A549 (cell line): ENCODE measurements around the gene PRKAR1B. TPM values are rescaled to one million over a fixed set of nuclear protein-coding genes. Genes with fewer than 3 reads are reported as not detected.

Experiments
- ATAC-seq, 2 experiments: fragments of 200-7000 bp in 1 of 2; fragments of >200 bp in 1 of 2; cut with Nextera tagmentation in 1 of 2; cut with Tn5 transposase in 1 of 2; 3 replicates each; pipeline versions ENCODE4 v1.8.0 to v1.9.1; 2018 to 2020; ENCODE audit warnings: mild to moderate bottlenecking in 1 of 2, moderate library complexity in 1 of 2
- CTCF ChIA-PET: fragments of 300-600 bp; sonication (Branson Sonifier 250); formaldehyde crosslinking; extraction: SDS; loops from one replicate; lab custom pipeline; 2021; ENCODE audit warnings: antibody characterized with exemption, inconsistent platforms; lab: Yijun Ruan, JAX
- POLR2A ChIA-PET: fragments of 350-600 bp; formaldehyde crosslinking; extraction: SDS; loops from one replicate; lab custom pipeline; 2021; ENCODE audit warnings: antibody characterized with exemption, inconsistent platforms; lab: Yijun Ruan, JAX
- DNase-seq, 2 experiments: peaks; one replicate each; pipeline versions ENCODE4 v3.0.0 to v3.0.0-alpha.2; 2011 to 2016; ENCODE audit warnings: low read depth in 1 of 2, low spot score in 1 of 2
- FAIRE-seq: peaks from 2 replicates; lab custom pipeline; 2011; peaks lifted over from hg19 to GRCh38; lab: Jason Lieb, UNC
- H3K27ac ChIP-seq, 2 experiments: fragments of >200 bp; sonication (Bioruptor Twin); formaldehyde crosslinking; 3 replicates each; pipeline ENCODE4 v1.5.1; 2016 to 2017
- H3K4me1 ChIP-seq: fragments of >200 bp; sonication (Bioruptor Twin); formaldehyde crosslinking; 3 replicates; pipeline ENCODE4 v1.6.1; 2016
- H3K4me2 ChIP-seq: fragments of >200 bp; sonication (Bioruptor Twin); formaldehyde crosslinking; 3 replicates; pipeline ENCODE4 v1.6.1; 2016
- H3K4me3 ChIP-seq: fragments of >200 bp; sonication (Bioruptor Twin); formaldehyde crosslinking; 3 replicates; pipeline ENCODE4 v1.5.1; 2016
- H3K9me3 ChIP-seq: fragments of >200 bp; sonication (Bioruptor Twin); formaldehyde crosslinking; 3 replicates; pipeline ENCODE4 v1.6.1; 2016
- BCL3 ChIP-seq: fragments of >200 bp; sonication (Bioruptor Twin); formaldehyde crosslinking; IDR thresholded peaks from 3 replicates; pipeline ENCODE4 v1.6.1; 2016
- CBX2 ChIP-seq: fragments of 200-600 bp; sonication (generic); IDR thresholded peaks from 2 replicates; pipeline ENCODE4 v1.6.1; 2016; ENCODE audit warnings: low read depth, mild to moderate bottlenecking, borderline replicate concordance
- CBX8 ChIP-seq: fragments of 200-600 bp; sonication (generic); IDR thresholded peaks from 2 replicates; pipeline ENCODE4 v1.6.1; 2016
- CHD2 ChIP-seq: fragments of 150-350 bp; IDR thresholded peaks from 2 replicates; pipeline ENCODE4 v1.6.1; 2014; ENCODE audit warnings: low read length; ENCODE audit not compliant: partially characterized antibody
- CHD4 ChIP-seq: fragments of 200-600 bp; sonication (generic); IDR thresholded peaks from 2 replicates; pipeline ENCODE4 v1.6.1; 2016; ENCODE audit warnings: antibody characterized with exemption, mild to moderate bottlenecking, borderline replicate concordance
- EHMT2 ChIP-seq: fragments of 200-600 bp; sonication (generic); IDR thresholded peaks from 2 replicates; pipeline ENCODE4 v1.6.1; 2016; ENCODE audit warnings: antibody characterized with exemption, low read depth, mild to moderate bottlenecking, moderate library complexity
- EP300 ChIP-seq, 2 experiments: fragments of >200 bp; sonication (Bioruptor Twin); formaldehyde crosslinking; IDR thresholded peaks; 2 replicates in 1 of 2; 3 replicates in 1 of 2; pipeline ENCODE4 v1.6.1; 2016 to 2017
- FOSL2 ChIP-seq, 2 experiments: fragments of 450-650 bp in 1 of 2; fragments of >200 bp in 1 of 2; sonication (Bioruptor Twin) in 1 of 2; formaldehyde crosslinking; IDR thresholded peaks; 2 replicates each; pipeline versions ENCODE4 v1.5.0 to v1.6.1; 2016 to 2020; ENCODE audit warnings: mild to moderate bottlenecking in 1 of 2, moderate library complexity in 1 of 2
- HES2 ChIP-seq: fragments of >200 bp; sonication (Bioruptor Twin); formaldehyde crosslinking; IDR thresholded peaks from 2 replicates; pipeline ENCODE4 v1.6.1; 2016
- HEYL ChIP-seq: fragments of 250-450 bp; sonication (Bioruptor Pico); IDR thresholded peaks from 2 replicates; pipeline ENCODE4 v1.8.0; 2021; ENCODE audit warnings: mild to moderate bottlenecking, moderate library complexity
- HOXA7 ChIP-seq: fragments of 250-450 bp; sonication (Bioruptor Pico); IDR thresholded peaks from 2 replicates; pipeline ENCODE4 v1.5.0; 2020; ENCODE audit warnings: mild to moderate bottlenecking, moderate library complexity
- HOXB13 ChIP-seq: fragments of 250-450 bp; sonication (Bioruptor Pico); IDR thresholded peaks from 2 replicates; pipeline ENCODE4 v1.5.0; 2020; ENCODE audit warnings: low read depth, mild to moderate bottlenecking, moderate library complexity
- JUNB ChIP-seq: fragments of >200 bp; sonication (Bioruptor Twin); formaldehyde crosslinking; IDR thresholded peaks from 2 replicates; pipeline ENCODE4 v1.6.1; 2016
- MYC ChIP-seq: IDR thresholded peaks from 2 replicates; pipeline ENCODE4 v1.6.1; 2012; ENCODE audit warnings: mild to moderate bottlenecking, inconsistent platforms, low read length, improper control_type of control experiment, borderline replicate concordance
- NFE2L2 ChIP-seq: fragments of 150-350 bp; conservative IDR thresholded peaks from 2 replicates; pipeline ENCODE4 v1.6.1; 2014; ENCODE audit warnings: low read length
- NPAS2 ChIP-seq: fragments of 250-450 bp; sonication (Bioruptor Pico); IDR thresholded peaks from 2 replicates; pipeline ENCODE4 v1.8.0; 2022; ENCODE audit warnings: mild to moderate bottlenecking, moderate library complexity, borderline replicate concordance
- POLR2A ChIP-seq: IDR thresholded peaks from 2 replicates; pipeline ENCODE4 v1.6.1; 2012; ENCODE audit warnings: mild to moderate bottlenecking, low read length
- RCOR1 ChIP-seq: fragments of 150-350 bp; IDR thresholded peaks from 2 replicates; pipeline ENCODE4 v1.6.1; 2014; ENCODE audit warnings: antibody characterized with exemption, low read length, low read depth
- TP53 ChIP-seq: fragments of 250-450 bp; sonication (Bioruptor Pico); IDR thresholded peaks from 2 replicates; pipeline ENCODE4 v1.5.0; 2021; ENCODE audit warnings: mild to moderate bottlenecking, moderate library complexity
- WGBS: methylation state at CpG from one replicate; pipeline ENCODE4 v1.1.6; 2017; ENCODE audit errors: missing lambda C conversion rate; 5-methylcytosine and 5-hydroxymethylcytosine counted together
- polyA plus RNA-seq, 4 experiments: library from polyadenylated mRNA; depleted of rRNA in 3 of 4; stranded (reverse); fragments of >200 nt; fragmentation: RNase III in 1 of 4; extraction: RNeasy Plus Mini Kit Qiagen cat#74134 plus additional on column Dnase treatment in 1 of 4; gene quantifications; 2 replicates in 3 of 4; 3 replicates in 1 of 4; pipeline ENCODE4 v1.2.3, GENCODE V29; 2011 to 2017
- TF ChIP-seq, protein P1 (sequence below): fragments of 150-350 bp; IDR thresholded peaks from 2 replicates; pipeline ENCODE4 v1.6.1; 2014; ENCODE audit warnings: low read depth, mild to moderate bottlenecking, low read length
- TF ChIP-seq, protein P2 (sequence below): fragments of 250-450 bp; sonication (Bioruptor Pico); IDR thresholded peaks from 2 replicates; pipeline ENCODE4 v1.5.0; 2020; ENCODE audit warnings: low read depth, mild to moderate bottlenecking, moderate library complexity

The PRKAR1B gene
- polyA plus RNA-seq, 2 of the 4 experiments (the other 2 are of a cell fraction): 10.1 to 33.7 TPM

DNA sequence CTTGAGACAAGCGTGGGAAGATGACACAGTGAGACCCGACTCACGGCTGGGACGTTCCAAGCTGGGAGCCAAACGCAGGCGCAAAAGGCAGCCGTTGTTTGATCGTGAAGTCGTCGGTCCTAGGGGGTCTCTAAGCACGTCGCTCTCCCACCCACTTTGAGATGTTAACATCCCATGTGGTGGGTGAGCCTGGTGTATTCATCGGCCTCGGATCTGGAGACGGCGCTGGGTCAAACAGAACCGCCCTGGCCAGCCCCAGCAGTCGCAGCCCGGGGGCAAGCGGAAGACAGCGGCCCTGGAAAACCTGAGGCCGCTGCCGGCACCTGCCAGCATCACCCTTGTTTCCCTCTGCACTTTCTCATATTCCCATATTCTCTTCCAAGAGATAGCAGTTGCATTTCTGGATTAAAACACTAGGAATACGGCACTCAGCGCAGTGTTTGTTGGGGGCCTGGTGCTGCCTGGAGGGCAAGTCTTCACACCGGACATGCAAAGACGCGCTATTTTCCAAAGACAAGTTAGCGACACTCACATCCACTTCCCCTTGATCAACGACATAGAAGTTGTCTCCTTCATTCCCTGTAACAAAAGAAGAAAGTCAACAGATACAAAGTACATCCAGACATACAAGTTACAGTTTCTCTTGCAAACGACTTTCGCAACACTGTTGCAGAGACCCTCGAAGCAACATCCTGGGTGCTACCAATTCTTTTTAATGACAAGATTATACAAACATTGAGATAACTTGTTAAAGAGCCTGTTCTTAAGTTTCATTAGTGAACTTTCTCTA, 121.2 kb downstream of the PRKAR1B start:
- POLR2A ChIA-PET: no interaction called here
- TF ChIP-seq MYC: no peak
- no peak for TF ChIP-seq HOXA7 (CRISPR knock-in tag)
- FAIRE-seq: no peak

GRCh38 chr7:604884-605531, 122.1 kb downstream of the PRKAR1B start:
- no peak for ATAC-seq

More for the DNA sequence above, 121.2 kb downstream of the PRKAR1B start:
- no peak overlapping the region for H3K27ac ChIP-seq
- no peaks in the 10 kb centered on the region for H3K9me3 ChIP-seq
- DNase-seq: no peak
- CTCF ChIA-PET: interaction anchor here (0.6 kb wide), 1 partner anchor 11 kb away, joined by 3 read pairs; no protein-coding TSS in a partner anchor
- no peaks in the 10 kb centered on the region for H3K4me1 ChIP-seq
- H3K4me3 ChIP-seq: no peak overlapping the region
- ATAC-seq: no peak
- 89% methylated on average over 33 of the region's 33 CpGs for WGBS
- H3K4me2 ChIP-seq: no peak overlapping the region

GRCh38 chr7:604001-604883, 122.8 kb downstream of the PRKAR1B start:
- ChIA-PET POLR2A (no interaction called here), CTCF (interaction anchor here (0.6 kb wide), 1 partner anchor 271 kb away, joined by 3 read pairs; no protein-coding TSS in a partner anchor)
- Histone ChIP-seq H3K27ac (peak overlapping the region in 1 of 2 experiments; percentile 24; a peak in 1 of 6 replicates), H3K4me1 (no peaks in the 10 kb centered on the region), H3K4me2 (no peak overlapping the region), H3K4me3 (no peak overlapping the region), H3K9me3 (no peaks in the 10 kb centered on the region)
- no peak for DNase-seq
- ATAC-seq: peak in 1 of 2 experiments; percentile 32; a peak in 2 of 6 replicates
- 82% methylated on average over 30 of the region's 37 CpGs for WGBS
- no peak for FAIRE-seq
- TF ChIP-seq JUNB: no peak
- TF ChIP-seq, protein P1, sequence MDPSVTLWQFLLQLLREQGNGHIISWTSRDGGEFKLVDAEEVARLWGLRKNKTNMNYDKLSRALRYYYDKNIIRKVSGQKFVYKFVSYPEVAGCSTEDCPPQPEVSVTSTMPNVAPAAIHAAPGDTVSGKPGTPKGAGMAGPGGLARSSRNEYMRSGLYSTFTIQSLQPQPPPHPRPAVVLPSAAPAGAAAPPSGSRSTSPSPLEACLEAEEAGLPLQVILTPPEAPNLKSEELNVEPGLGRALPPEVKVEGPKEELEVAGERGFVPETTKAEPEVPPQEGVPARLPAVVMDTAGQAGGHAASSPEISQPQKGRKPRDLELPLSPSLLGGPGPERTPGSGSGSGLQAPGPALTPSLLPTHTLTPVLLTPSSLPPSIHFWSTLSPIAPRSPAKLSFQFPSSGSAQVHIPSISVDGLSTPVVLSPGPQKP: no peak
- TF ChIP-seq FOSL2 (IDR thresholded peaks at IDR 0.05): no peak
- TF ChIP-seq FOSL2 (CRISPR knock-in tag; IDR thresholded peaks at IDR 0.05): no peak
- TF ChIP-seq CBX8: no peak
- no peak for TF ChIP-seq NFE2L2
- no peak for TF ChIP-seq NPAS2 (CRISPR knock-in tag)
- TF ChIP-seq EP300 (IDR thresholded peaks at IDR 0.05): no peak
- TF ChIP-seq EHMT2: no peak
- no peak for TF ChIP-seq TP53 (CRISPR knock-in tag)
- TF ChIP-seq, all 56 proteins: peak for 0

More at GRCh38 chr7:604884-605531, 122.1 kb downstream of the PRKAR1B start:
- DNase-seq: no peak
- WGBS: 93% methylated on average over 28 of the region's 28 CpGs
- Histone ChIP-seq H3K27ac (no peak overlapping the region), H3K4me2 (no peak overlapping the region), H3K9me3 (no peaks in the 10 kb centered on the region), H3K4me3 (no peak overlapping the region), H3K4me1 (no peaks in the 10 kb centered on the region)
- FAIRE-seq: no peak
- TF ChIP-seq HEYL (CRISPR knock-in tag) (no peak), HOXB13 (no peak), CHD2 (no peak), POLR2A (no peak), HES2 (no peak), RCOR1 (no peak), CHD4 (no peak), BCL3 (no peak), CBX2 (no peak)
- TF ChIP-seq, protein P2, sequence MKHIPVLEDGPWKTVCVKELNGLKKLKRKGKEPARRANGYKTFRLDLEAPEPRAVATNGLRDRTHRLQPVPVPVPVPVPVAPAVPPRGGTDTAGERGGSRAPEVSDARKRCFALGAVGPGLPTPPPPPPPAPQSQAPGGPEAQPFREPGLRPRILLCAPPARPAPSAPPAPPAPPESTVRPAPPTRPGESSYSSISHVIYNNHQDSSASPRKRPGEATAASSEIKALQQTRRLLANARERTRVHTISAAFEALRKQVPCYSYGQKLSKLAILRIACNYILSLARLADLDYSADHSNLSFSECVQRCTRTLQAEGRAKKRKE: no peak
- ChIA-PET POLR2A (no interaction called here), CTCF (interaction anchor here (0.6 kb wide), 1 partner anchor 272 kb away, joined by 3 read pairs; no protein-coding TSS in a partner anchor)
